OCI-LY1 (cell line): ENCODE results near the gene COL6A3.
"Not testable (repeated sequence)": the region's sequence is repeated elsewhere in the genome, so short reads cannot be mapped to it uniquely, and the experiment has no call there.

Experiments used
- H2AFZ ChIP-seq: fragments of 200-600 bp; sonication (generic), shearing (Covaris generic); 2 replicates; pipeline ENCODE4 v1.6.0; 2014; ENCODE audit warnings: antibody characterized with exemption, mild to moderate bottlenecking, low read length
- H3F3A ChIP-seq: fragments of 200-600 bp; sonication (generic), shearing (Covaris generic); 2 replicates; pipeline ENCODE4 v1.6.0; 2014; ENCODE audit warnings: mild to moderate bottlenecking, antibody characterized with exemption, low read length, moderate library complexity; ENCODE audit not compliant: insufficient read depth
- H3K27ac ChIP-seq: fragments of 200-600 bp; sonication (generic); 2 replicates; pipeline ENCODE4 v1.5.1; 2014; ENCODE audit warnings: low read length, mixed run types, mild to moderate bottlenecking, low read depth; ENCODE audit not compliant: poor library complexity, severe bottlenecking
- H3K27me3 ChIP-seq: fragments of 200-600 bp; sonication (generic); 2 replicates; pipeline ENCODE4 v1.6.0; 2014; ENCODE audit warnings: antibody characterized with exemption, mild to moderate bottlenecking, low read length, moderate library complexity; ENCODE audit not compliant: insufficient read depth
- H3K36me3 ChIP-seq: fragments of 200-600 bp; sonication (generic); 2 replicates; pipeline ENCODE4 v1.6.1; 2014; ENCODE audit warnings: mild to moderate bottlenecking, antibody characterized with exemption, low read length, moderate library complexity, mixed read lengths; ENCODE audit not compliant: insufficient read depth
- H3K4me1 ChIP-seq: fragments of 200-600 bp; sonication (generic); 2 replicates; pipeline ENCODE4 v1.5.1; 2014; ENCODE audit warnings: mild to moderate bottlenecking, low read length, moderate library complexity; ENCODE audit not compliant: insufficient read depth, severe bottlenecking
- H3K4me2 ChIP-seq: fragments of 200-600 bp; sonication (generic), shearing (Covaris generic); 2 replicates; pipeline ENCODE4 v1.6.1; 2014; ENCODE audit warnings: low read length
- H3K4me3 ChIP-seq: fragments of 200-600 bp; sonication (generic); 2 replicates; pipeline ENCODE4 v1.5.1; 2014; ENCODE audit warnings: low read length, low read depth, mild to moderate bottlenecking, mixed read lengths; ENCODE audit not compliant: poor library complexity, severe bottlenecking
- H3K79me2 ChIP-seq: fragments of 200-600 bp; shearing (Covaris generic); 2 replicates; pipeline ENCODE4 v1.6.1; 2016; ENCODE audit warnings: mixed run types, low read length, mixed read lengths; ENCODE audit not compliant: insufficient read depth
- H3K9ac ChIP-seq: fragments of 200-600 bp; sonication (generic), shearing (Covaris generic); 2 replicates; pipeline ENCODE4 v1.6.1; 2014; ENCODE audit warnings: mild to moderate bottlenecking, low read length, mixed read lengths
- H3K9me2 ChIP-seq: fragments of 200-600 bp; sonication (generic), shearing (Covaris generic); 2 replicates; pipeline ENCODE4 v1.6.1; 2014; ENCODE audit warnings: low read depth, mild to moderate bottlenecking, low read length, mixed read lengths
- H3K9me3 ChIP-seq: fragments of 200-600 bp; shearing (Covaris generic); 2 replicates; pipeline ENCODE4 v1.6.1; 2014; ENCODE audit warnings: low read length, mixed read lengths
- H4K20me1 ChIP-seq: fragments of 200-600 bp; sonication (generic), shearing (Covaris generic); 2 replicates; pipeline ENCODE4 v1.6.0; 2016; ENCODE audit warnings: mild to moderate bottlenecking, low read length; ENCODE audit not compliant: insufficient read depth
- EZH2 ChIP-seq: fragments of 200-600 bp; sonication (generic), shearing (Covaris generic); IDR thresholded peaks from 2 replicates; pipeline ENCODE4 v1.8.0; 2017; ENCODE audit warnings: borderline replicate concordance, mixed run types, mild to moderate bottlenecking, antibody characterized with exemption, low read length, moderate library complexity, mixed read lengths
- TF ChIP-seq, protein P1 (sequence below): fragments of 200-600 bp; sonication (generic), shearing (Covaris generic); IDR thresholded peaks from 2 replicates; pipeline ENCODE4 v1.5.1; 2017; ENCODE audit warnings: mild to moderate bottlenecking, antibody characterized with exemption, low read length, moderate library complexity, mixed read lengths

Gene COL6A3

GRCh38 chr2:237306083-237306786 is 107.7 kb downstream of the COL6A3 start:
- Histone ChIP-seq H3K27ac (no peak overlapping the region), H3K9me3 (no peaks in the 10 kb centered on the region), H3K27me3 (no peaks in the 10 kb centered on the region), H3K4me3 (no peak overlapping the region), H3K36me3 (no peaks in the 10 kb centered on the region), H3K4me1 (no peaks in the 10 kb centered on the region), H4K20me1 (no peaks in the 10 kb centered on the region), H3K4me2 (no peak overlapping the region), H3F3A (no peaks in the 10 kb centered on the region), H3K9me2 (no peaks in the 10 kb centered on the region), H3K9ac (no peak overlapping the region), H3K79me2 (no peaks in the 10 kb centered on the region), H2AFZ (no peak overlapping the region)
- TF ChIP-seq, protein P1, sequence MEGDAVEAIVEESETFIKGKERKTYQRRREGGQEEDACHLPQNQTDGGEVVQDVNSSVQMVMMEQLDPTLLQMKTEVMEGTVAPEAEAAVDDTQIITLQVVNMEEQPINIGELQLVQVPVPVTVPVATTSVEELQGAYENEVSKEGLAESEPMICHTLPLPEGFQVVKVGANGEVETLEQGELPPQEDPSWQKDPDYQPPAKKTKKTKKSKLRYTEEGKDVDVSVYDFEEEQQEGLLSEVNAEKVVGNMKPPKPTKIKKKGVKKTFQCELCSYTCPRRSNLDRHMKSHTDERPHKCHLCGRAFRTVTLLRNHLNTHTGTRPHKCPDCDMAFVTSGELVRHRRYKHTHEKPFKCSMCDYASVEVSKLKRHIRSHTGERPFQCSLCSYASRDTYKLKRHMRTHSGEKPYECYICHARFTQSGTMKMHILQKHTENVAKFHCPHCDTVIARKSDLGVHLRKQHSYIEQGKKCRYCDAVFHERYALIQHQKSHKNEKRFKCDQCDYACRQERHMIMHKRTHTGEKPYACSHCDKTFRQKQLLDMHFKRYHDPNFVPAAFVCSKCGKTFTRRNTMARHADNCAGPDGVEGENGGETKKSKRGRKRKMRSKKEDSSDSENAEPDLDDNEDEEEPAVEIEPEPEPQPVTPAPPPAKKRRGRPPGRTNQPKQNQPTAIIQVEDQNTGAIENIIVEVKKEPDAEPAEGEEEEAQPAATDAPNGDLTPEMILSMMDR: no peak
- no peak for TF ChIP-seq EZH2

- no peaks in the 10 kb centered on the region for H3K9me3 ChIP-seq
- no peaks in the 10 kb centered on the region for H4K20me1 ChIP-seq
- TF ChIP-seq, protein P1: no peak
- no peak for TF ChIP-seq EZH2
- H3K79me2 ChIP-seq: no peaks in the 10 kb centered on the region
- no peak overlapping the region for H3K4me3 ChIP-seq
- no peak overlapping the region for H3K27ac ChIP-seq
- H3F3A ChIP-seq: no peaks in the 10 kb centered on the region
- H3K36me3 ChIP-seq: no peaks in the 10 kb centered on the region
- H3K9me2 ChIP-seq: no peaks in the 10 kb centered on the region
- no peak overlapping the region for H3K4me2 ChIP-seq
- no peaks in the 10 kb centered on the region for H3K4me1 ChIP-seq
- H3K27me3 ChIP-seq: no peaks in the 10 kb centered on the region
- no peak overlapping the region for H2AFZ ChIP-seq
- H3K9ac ChIP-seq: no peak overlapping the region
Observed at GRCh38 chr2:237305579-237305978, 108.4 kb downstream of the COL6A3 start.

- Histone ChIP-seq H3K4me2 (no peak overlapping the region), H3K4me1 (no peaks in the 10 kb centered on the region), H3K9me3 (no peaks in the 10 kb centered on the region), H3K9me2 (no peaks in the 10 kb centered on the region), H3K4me3 (no peak overlapping the region), H3F3A (no peaks in the 10 kb centered on the region), H3K9ac (no peak overlapping the region), H3K27me3 (no peaks in the 10 kb centered on the region), H3K27ac (no peak overlapping the region), H4K20me1 (no peaks in the 10 kb centered on the region), H3K79me2 (no peaks in the 10 kb centered on the region), H2AFZ (no peak overlapping the region), H3K36me3 (no peaks in the 10 kb centered on the region)
- TF ChIP-seq, protein P1: no peak
- TF ChIP-seq EZH2: no peak
Observed at GRCh38 chr2:237304763-237305514, 109.0 kb downstream of the COL6A3 start.

DNA sequence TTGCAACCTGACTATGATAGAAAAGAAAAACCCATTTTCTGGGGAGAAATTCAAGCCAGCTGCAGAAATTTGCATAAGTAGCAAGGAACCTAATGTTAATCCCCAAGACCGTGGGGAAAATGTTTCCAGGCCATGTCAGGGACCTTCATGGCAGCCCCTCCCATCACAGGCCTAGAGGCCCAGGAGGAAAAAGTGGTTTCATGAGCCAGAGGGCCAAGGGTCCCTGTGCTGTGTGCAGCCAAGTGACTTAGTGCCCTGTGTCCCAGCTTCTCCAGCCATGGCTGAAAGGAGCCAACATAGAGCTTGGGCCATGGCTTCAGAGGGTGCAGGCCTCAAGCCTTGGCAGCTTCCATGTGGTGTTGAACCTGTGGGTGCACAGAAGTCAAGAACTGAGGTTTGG is 110.7 kb downstream of the COL6A3 start:
- H3K9ac ChIP-seq, H3K79me2 ChIP-seq, H2AFZ ChIP-seq, H3K36me3 ChIP-seq, H3F3A ChIP-seq, H3K9me3 ChIP-seq, H3K4me3 ChIP-seq, H3K27ac ChIP-seq, H3K27me3 ChIP-seq, H3K9me2 ChIP-seq, H4K20me1 ChIP-seq, H3K4me1 ChIP-seq, H3K4me2 ChIP-seq: not testable (repeated sequence)
